ENCODE measurements around the gene STAC3. TPM values are rescaled to one million over a fixed set of nuclear protein-coding genes. Genes with fewer than 3 reads are reported as not detected.

Gene STAC3
- total and polyA plus RNA-seq, 10 of the 15 experiments (the other 5 are each of a cell fraction or from before 2014, with no cell fraction given) = 0.49 to 9.9 (median 3.8) TPM

DNA sequence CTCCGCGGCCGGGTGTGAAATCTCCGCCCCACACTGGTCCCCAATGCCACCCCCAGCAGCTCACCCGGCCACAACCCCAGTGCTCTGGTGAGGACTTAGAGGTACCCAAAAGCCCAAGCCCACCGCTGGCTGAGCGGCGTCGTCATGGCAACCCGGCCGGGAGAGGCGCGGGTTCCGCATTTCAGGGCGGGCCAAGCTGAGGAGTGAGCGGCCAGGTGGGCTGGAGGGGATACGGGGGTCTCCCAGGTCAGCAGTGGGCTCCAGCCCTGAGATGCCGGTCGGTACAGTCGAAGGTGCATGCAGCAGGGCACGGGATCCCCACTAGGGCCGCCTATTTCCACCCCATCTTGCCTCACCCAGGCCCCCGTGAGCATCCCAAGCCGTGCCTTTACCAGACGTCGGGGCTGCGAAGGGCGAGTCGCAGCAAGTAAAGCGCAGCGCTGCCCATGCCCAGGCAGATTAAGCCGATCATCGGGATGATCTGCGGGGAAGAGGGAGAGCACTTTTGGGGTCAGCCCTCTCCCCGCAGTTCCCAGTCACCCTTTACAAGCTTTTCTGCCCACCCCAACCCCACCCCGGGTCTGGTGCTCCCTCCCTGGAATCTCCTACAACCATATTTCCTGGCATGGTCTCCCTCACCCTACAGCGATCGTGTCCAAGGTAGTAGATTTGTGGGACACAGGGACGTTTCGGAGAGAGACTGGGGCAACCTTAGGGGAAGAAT is 14.6 kb downstream of the STAC3 start:
- in situ Hi-C loops (cut with MboI) (no loop called here), intact Hi-C loops (cut with micrococcal nuclease; ENCODE audit: unreplicated experiment) (no loop called here)
- peak; percentile 62; the same call in 1 of the 2 replicates for TF ChIP-seq POLR2A (IDR thresholded peaks at IDR 0.05; ENCODE audit: low read depth, low read length)
- TF ChIP-seq BMI1 (IDR thresholded peaks at IDR 0.05; ENCODE audit: borderline replicate concordance) = peak; percentile 65
- no peak for TF ChIP-seq ZZZ3 (IDR thresholded peaks at IDR 0.05; ENCODE audit: control insufficient read depth, insufficient read length, low read depth)
- TF ChIP-seq ZNF274 (IDR thresholded peaks at IDR 0.05; ENCODE audit: insufficient read depth, insufficient read length) = no peak
- peak; percentile 34; the same call in 1 of the 2 replicates for TF ChIP-seq SPI1 (IDR thresholded peaks at IDR 0.05; ENCODE audit: borderline replicate concordance, insufficient read depth, low read depth, low read length)
- Histone ChIP-seq H3K4me1 (ENCODE audit: control insufficient read depth, insufficient read depth, low read length) (peaks cover 34% of the 10 kb centered on the region), H3K9me3 (replicated peaks; ENCODE audit: control insufficient read depth, insufficient read depth, low read length) (no peaks in the 10 kb centered on the region), H3K4me2 (ENCODE audit: control insufficient read depth, insufficient read depth) (no peak overlapping the region), H3K9ac (ENCODE audit: control insufficient read depth, insufficient read depth, low read length) (no peak overlapping the region), H3K27ac (ENCODE audit: control insufficient read depth, insufficient read depth) (no peak overlapping the region), H3K36me3 (ENCODE audit: control insufficient read depth in 2 of 2, insufficient read depth in 2 of 2, low read length in 1 of 2) (peaks cover 23 to 25% of the 10 kb centered on the region in 2 experiments), H2AFZ (ENCODE audit: control insufficient read depth, low read depth, low read length) (no peak overlapping the region), H3K27me3 (replicated peaks in 1 of 2; ENCODE audit: control insufficient read depth in 2 of 2, insufficient read depth in 2 of 2, low read length in 1 of 2) (peaks cover 3 to 5% of the 10 kb centered on the region in 2 experiments; a peak in 3 of 4 replicates), H4K20me1 (ENCODE audit: control insufficient read depth, insufficient read depth) (0 out of 2 replicates have a peak, but pooled peaks cover 2% of the 10 kb centered on the region), H3K79me2 (ENCODE audit: control insufficient read depth, insufficient read depth, low read length) (peaks cover 3% of the 10 kb centered on the region), H3K4me3 (no peak overlapping the region)
- ChIA-PET CTCF (interaction anchor here (7.8 to 10.7 kb wide), 2 partner anchors 9 to 22 kb away, joined by 202 to 271 read pairs; partner anchors contain the start of gene SHMT2), POLR2A (no interaction called here), RAD21 (ENCODE audit: unreplicated experiment) (interaction anchor here (0.9 kb wide), 1 partner anchor 20 kb away, joined by 3 read pairs; no protein-coding TSS in a partner anchor), SMC1A (ENCODE audit: uncharacterized antibody, unreplicated experiment) (interaction anchor here (1.4 kb wide), 1 partner anchor 22 kb away, joined by 3 read pairs; no protein-coding TSS in a partner anchor)
- FAIRE-seq (no peak), DNase-seq (ENCODE audit: low read depth, low spot score) (no peak), ATAC-seq (no peak)
- no TSS peak for BruUV-seq (replicated peaks)
- 43% methylated on average over 39 of the region's 40 CpGs for WGBS (ENCODE audit: insufficient coverage, insufficient replicate concordance, low lambda C conversion rate, missing lambda C conversion rate)

DNA sequence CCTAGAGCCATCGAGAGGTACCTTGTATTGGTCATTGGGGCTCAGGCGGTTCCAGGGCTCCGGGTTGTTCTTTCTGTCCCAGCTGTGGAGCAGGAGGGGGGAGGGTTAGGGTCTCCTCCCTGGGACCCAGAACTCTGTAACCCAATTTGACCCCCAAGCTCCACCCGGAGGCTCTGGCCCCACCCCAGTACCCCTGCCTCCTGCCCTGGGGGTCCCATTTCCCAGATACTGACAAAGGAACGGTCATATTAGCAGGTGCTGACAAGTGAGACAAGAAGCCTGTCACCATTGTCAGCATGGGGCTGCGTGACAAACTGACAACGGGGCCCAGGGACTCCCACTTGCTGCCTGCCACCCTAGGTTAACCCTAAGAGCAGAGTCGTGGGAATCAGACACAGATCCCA is 15.3 kb downstream of the STAC3 start:
- 37% methylated on average over 8 of the region's 8 CpGs for WGBS (ENCODE audit: insufficient coverage, insufficient replicate concordance, low lambda C conversion rate, missing lambda C conversion rate)
- ChIA-PET CTCF (interaction anchor here (10.7 kb wide), 1 partner anchor 22 kb away, joined by 271 read pairs; no protein-coding TSS in a partner anchor), RAD21 (ENCODE audit: unreplicated experiment) (interaction anchor here (0.9 kb wide), 1 partner anchor 20 kb away, joined by 3 read pairs; no protein-coding TSS in a partner anchor), POLR2A (interaction anchor here (0.9 kb wide), 1 partner anchor 9 kb away, joined by 3 read pairs; no protein-coding TSS in a partner anchor), SMC1A (ENCODE audit: uncharacterized antibody, unreplicated experiment) (interaction anchor here (1.4 kb wide), 1 partner anchor 22 kb away, joined by 3 read pairs; no protein-coding TSS in a partner anchor)
- H3K4me1 ChIP-seq (ENCODE audit: control insufficient read depth, insufficient read depth, low read length) = peaks cover 36% of the 10 kb centered on the region
- FAIRE-seq (no peak), DNase-seq (ENCODE audit: low read depth, low spot score) (no peak), ATAC-seq (no peak)
- no peaks in the 10 kb centered on the region for H3K9me3 ChIP-seq (replicated peaks; ENCODE audit: control insufficient read depth, insufficient read depth, low read length)
- no peaks in the 10 kb centered on the region for H4K20me1 ChIP-seq (ENCODE audit: control insufficient read depth, insufficient read depth)
- in situ Hi-C loops (cut with MboI) = no loop called here
- peaks cover under 1 to 3% of the 10 kb centered on the region in 2 experiments; a peak in 2 of 4 replicates for H3K27me3 ChIP-seq (replicated peaks in 1 of 2; ENCODE audit: control insufficient read depth in 2 of 2, insufficient read depth in 2 of 2, low read length in 1 of 2)
- intact Hi-C loops (cut with micrococcal nuclease; ENCODE audit: unreplicated experiment) = no loop called here
- no peak overlapping the region for H2AFZ ChIP-seq (ENCODE audit: control insufficient read depth, low read depth, low read length)
- TF ChIP-seq NR2C2 (IDR thresholded peaks at IDR 0.05; ENCODE audit: borderline replicate concordance, control insufficient read depth, insufficient read length, low read depth) = no peak
- TF ChIP-seq NFIC (IDR thresholded peaks at IDR 0.05; ENCODE audit: low read depth, low read length) = no peak
- TF ChIP-seq KDM1A (IDR thresholded peaks at IDR 0.05; ENCODE audit: borderline replicate concordance) = no peak
- no TSS peak for BruUV-seq (replicated peaks)
- no peak overlapping the region for H3K4me2 ChIP-seq (ENCODE audit: control insufficient read depth, insufficient read depth)
- H3K36me3 ChIP-seq (ENCODE audit: control insufficient read depth in 2 of 2, insufficient read depth in 2 of 2, low read length in 1 of 2) = peaks cover 23 to 28% of the 10 kb centered on the region in 2 experiments
- H3K79me2 ChIP-seq (ENCODE audit: control insufficient read depth, insufficient read depth, low read length) = peaks cover 10% of the 10 kb centered on the region
- H3K9ac ChIP-seq (ENCODE audit: control insufficient read depth, insufficient read depth, low read length) = no peak overlapping the region
- no peak overlapping the region for H3K4me3 ChIP-seq
- H3K27ac ChIP-seq (ENCODE audit: control insufficient read depth, insufficient read depth) = no peak overlapping the region

Measured in GM12878 (cell line).